ENCODE results near the gene BSN. TPM values are rescaled to one million over a fixed set of nuclear protein-coding genes. Genes with fewer than 3 reads are reported as not detected.

BSN gene
- total RNA-seq, 1 donor from 2014 or later = 0.62 TPM

DNA sequence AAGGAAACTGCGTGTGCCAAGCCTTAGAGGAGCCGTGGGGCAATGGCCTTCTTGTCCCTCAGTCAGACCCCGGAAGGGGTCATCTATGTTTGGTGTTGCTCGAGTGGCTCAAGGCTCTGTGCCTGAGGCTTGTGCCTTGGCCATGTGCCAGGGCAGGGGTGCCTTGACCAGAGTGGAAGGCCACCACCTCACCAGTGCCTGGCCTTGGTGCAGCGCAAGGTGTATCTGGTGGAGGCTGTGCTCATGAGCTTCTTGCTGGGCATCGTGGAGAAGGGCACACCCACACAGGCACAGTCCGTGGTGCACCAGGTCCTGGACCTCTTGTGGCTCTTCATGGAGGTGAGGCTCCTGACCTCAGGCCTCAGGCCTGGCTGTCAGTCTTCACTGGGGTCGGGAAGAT is 145.7 kb downstream of the BSN start:
- intact Hi-C loops (cut with DNase I) = no loop called here
- DNase-seq (ENCODE audit: low spot score) (no peak), ATAC-seq (no peak)

GRCh38 chr3:49700453-49701128 is 146.3 kb downstream of the BSN start:
- DNase-seq (ENCODE audit: low spot score) (no peak), ATAC-seq (no peak)
- intact Hi-C loops (cut with DNase I) = no loop called here

DNA sequence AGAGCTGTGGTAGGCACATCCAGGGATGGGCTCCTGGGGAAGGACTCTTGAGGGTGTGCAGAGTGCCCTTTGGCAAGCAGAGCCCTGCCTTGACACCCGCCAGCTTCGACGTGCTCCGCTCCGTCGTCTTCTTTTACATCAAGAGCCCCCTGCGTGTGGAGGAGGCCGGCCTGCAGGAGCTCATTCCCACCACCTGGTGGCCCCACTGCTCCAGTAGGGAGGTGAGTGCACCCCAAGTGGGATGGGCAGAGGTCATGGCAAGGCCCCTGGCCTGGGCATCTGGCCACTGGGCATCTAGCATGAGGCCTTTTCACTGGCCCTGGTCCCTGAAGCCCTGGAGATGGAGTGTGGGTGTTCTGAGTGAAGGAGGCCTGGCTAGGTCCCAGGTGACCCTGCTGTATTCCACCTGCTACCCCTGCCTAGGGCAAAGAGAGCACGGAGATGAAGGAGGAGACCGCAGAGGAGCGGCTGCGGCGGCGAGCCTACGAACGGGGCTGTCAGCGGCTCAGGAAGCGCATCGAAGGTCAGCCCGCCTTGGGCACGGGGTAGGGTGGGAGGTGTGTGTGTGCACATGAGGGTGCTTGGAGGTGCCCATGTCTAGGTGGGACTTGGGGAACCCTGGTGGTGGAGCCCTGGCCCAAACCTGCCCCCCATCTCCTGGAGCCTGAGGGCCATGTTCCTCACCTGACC is 147.3 kb downstream of the BSN start:
- no peak for ATAC-seq
- intact Hi-C loops (cut with DNase I) = no loop called here
- no peak for DNase-seq (ENCODE audit: low spot score)

- DNase-seq (ENCODE audit: low spot score) = no peak
- ATAC-seq = no peak
- intact Hi-C loops (cut with DNase I) = no loop called here
Observed at GRCh38 chr3:49702672-49703071, 148.4 kb downstream of the BSN start.

DNA sequence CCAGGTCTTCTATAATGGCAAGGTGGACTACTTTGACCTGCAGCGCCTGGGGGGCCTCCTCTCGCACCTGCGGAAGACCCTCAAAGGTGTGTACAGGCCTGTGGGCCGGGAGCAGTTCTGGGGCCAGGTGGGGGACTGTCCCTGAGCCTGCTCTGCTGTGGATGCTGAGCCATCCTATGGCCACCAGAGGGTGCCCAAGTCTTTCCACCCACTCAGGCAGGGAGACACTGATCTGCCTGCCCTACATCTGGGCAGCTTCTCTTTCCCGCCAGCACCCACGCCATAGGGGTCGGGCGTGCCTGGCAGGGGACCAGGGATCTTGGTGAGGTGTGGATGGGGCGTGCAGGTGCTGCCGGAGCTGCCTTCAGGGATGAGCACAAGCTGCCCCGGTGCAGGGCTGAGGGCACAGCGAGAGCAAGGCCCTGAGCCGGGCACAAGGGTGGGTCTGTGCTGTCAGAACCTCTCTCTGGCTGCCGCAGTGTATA is 149.2 kb downstream of the BSN start:
- peak; percentile 81 for ATAC-seq
- intact Hi-C loops (cut with DNase I) = no loop called here
- no peak for DNase-seq (ENCODE audit: low spot score)

- DNase-seq (ENCODE audit: low spot score) = no peak
Observed at GRCh38 chr3:49703956-49704355, 149.7 kb downstream of the BSN start.

DNA sequence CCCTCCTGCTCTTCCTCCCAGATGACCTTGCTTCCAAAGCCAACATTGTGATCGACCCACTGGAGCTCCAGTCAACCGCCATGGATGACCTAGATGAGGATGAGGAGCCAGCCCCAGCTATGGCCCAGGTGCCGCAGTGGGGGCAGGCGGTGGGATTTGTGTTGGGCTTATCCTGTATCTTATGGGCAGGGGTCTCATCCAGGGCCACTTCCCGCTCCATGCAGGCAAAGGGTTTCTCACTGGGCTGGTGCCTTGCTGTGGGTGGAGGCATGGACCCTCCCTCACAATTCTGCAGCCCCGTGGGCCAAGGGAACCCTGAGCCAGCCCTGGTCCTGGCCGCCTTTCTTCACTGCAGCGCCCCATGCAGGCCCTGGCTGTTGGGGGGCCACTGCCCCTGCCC is 150.4 kb downstream of the BSN start:
- intact Hi-C loops (cut with DNase I) = no loop called here
- no peak for ATAC-seq
- DNase-seq (ENCODE audit: low spot score) = no peak

More at GRCh38 chr3:49703956-49704355, 149.7 kb downstream of the BSN start:
- intact Hi-C loops (cut with DNase I) = no loop called here
- no peak for ATAC-seq

GRCh38 chr3:49705390-49705960 is 151.2 kb downstream of the BSN start:
- no peak for ATAC-seq
- no peak for DNase-seq (ENCODE audit: low spot score)
- intact Hi-C loops (cut with DNase I) = no loop called here

- intact Hi-C loops (cut with DNase I) = no loop called here
- ATAC-seq (no peak), DNase-seq (ENCODE audit: low spot score) (no peak)
Observed at GRCh38 chr3:49706456-49707112, 152.3 kb downstream of the BSN start.

- DNase-seq (ENCODE audit: low spot score) = no peak
- ATAC-seq = no peak
- intact Hi-C loops (cut with DNase I) = no loop called here
Observed at GRCh38 chr3:49707113-49707480, 152.8 kb downstream of the BSN start.

GRCh38 chr3:49709852-49710251 is 155.6 kb downstream of the BSN start:
- no peak for DNase-seq (ENCODE audit: low spot score)
- ATAC-seq = no peak
- intact Hi-C loops (cut with DNase I) = no loop called here

GRCh38 chr3:49711489-49711888 is 157.2 kb downstream of the BSN start:
- no peak for ATAC-seq

DNA sequence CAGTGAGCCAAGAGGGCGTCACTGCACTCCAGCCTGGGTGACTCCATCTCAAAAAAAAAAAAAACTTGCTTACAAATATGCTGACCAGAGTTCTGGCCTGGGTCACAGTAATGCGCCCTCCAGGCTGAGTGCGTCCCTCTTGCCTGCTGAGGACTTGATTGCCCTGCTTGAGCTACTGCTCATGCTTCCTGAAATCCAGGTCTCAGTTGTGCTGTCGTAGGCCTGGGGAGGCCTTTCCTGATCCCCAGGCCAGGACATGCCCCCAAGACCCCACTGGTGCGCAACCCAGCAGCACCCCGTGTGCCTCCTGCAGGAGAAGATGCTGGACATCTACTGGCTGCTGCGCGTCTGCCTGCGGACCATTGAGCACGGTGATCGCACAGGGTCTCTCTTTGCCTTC is 157.9 kb downstream of the BSN start:
- intact Hi-C loops (cut with DNase I) = no loop called here
- no peak for DNase-seq (ENCODE audit: low spot score)
- no peak for ATAC-seq

More at GRCh38 chr3:49711489-49711888, 157.2 kb downstream of the BSN start:
- intact Hi-C loops (cut with DNase I) = no loop called here
- DNase-seq (ENCODE audit: low spot score) = no peak

GRCh38 chr3:49712631-49713317 is 158.5 kb downstream of the BSN start:
- DNase-seq (ENCODE audit: low spot score) (no peak), ATAC-seq (no peak)
- intact Hi-C loops (cut with DNase I) = no loop called here

DNA sequence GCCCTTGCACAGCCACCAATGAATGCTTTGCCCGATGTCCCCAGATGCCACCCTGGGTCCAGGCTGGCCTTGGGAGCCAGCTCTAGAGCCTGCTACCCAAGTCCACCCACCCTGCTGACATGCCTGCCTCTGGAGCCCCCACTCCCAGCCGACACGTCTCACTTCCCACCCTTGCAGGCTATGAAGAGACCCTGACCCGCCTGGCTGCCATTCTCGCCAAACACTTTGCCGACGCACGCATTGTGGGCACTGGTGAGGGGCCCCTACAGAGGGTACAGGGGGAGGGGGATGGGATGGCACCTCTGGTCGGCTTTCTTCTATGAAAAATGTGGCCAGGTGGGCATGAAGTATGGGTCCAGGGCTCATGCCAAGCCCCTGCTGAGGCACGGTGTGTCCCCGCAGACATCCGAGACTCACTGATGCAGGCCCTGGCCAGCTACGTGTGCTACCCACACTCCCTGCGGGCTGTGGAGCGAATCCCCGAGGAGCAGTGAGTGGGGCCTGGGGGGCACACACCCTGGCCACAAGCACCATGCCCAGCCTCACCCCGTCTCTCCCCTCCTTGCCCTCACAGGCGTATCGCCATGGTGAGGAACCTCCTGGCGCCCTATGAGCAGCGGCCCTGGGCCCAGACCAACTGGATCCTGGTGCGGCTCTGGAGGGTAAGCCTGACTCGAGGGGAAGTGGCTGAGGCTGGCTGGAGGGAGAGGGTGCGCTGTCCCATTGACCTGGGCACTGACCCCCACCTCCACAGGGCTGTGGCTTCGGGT is 159.2 kb downstream of the BSN start:
- intact Hi-C loops (cut with DNase I) = no loop called here
- ATAC-seq = no peak
- DNase-seq (ENCODE audit: low spot score) = peak; percentile 57

GRCh38 chr3:49714728-49715550 is 160.7 kb downstream of the BSN start:
- DNase-seq (ENCODE audit: low spot score) (no peak), ATAC-seq (no peak)
- intact Hi-C loops (cut with DNase I) = no loop called here

DNA sequence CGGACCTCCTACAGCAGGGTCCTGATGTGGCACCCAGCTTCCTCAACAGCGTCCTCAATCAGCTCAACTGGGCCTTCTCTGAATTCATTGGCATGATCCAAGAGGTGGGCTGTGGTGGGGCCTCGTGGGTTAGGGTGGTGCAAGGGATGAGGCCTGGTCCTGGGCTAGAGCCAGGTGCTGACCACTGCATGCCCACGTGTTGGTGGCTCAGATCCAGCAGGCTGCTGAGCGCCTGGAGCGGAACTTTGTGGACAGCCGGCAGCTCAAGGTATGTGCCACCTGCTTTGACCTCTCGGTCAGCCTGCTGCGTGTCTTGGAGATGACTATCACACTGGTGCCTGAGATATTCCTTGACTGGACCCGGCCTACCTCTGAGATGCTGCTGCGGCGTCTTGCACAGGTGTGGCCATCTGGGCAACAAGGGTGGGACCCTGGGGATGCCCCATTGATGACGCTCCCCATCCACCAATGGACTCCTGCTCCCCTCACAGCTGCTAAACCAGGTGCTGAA is 161.4 kb downstream of the BSN start:
- DNase-seq (ENCODE audit: low spot score) = peak; percentile 54
- intact Hi-C loops (cut with DNase I) = no loop called here
- no peak for ATAC-seq

DNA sequence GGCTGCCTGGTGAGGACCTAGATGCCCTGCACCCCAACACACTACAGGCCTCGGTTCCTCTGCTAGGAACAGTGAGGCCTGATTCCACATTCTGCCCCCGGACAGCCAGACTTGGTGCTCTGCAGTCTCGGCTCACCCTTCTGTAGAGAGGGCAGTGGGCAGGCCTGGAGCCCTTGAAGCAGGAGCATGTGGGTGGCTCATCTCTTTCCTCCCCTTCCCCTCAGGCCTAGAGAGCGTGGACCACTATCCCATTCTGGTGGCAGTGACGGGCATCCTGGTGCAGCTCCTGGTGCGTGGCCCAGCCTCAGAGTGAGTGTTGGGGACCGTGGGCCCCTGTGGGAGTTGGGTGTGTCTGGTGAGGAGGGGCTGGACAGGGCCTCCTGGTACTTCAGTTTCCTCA is 161.9 kb downstream of the BSN start:
- DNase-seq (ENCODE audit: low spot score) (peak; percentile 51), ATAC-seq (no peak)
- intact Hi-C loops (cut with DNase I) = no loop called here
